Cardiac fibroblast (primary cell): Measurements from ENCODE around the gene SPPL2B.

ENCODE experiments used
- DNase-seq, 2 donors: peaks; one replicate each; pipeline versions ENCODE4 v3.0.0 to v3.0.0-alpha.2; 2010; ENCODE audit warnings: low read depth in 2 of 2
- H3K4me3 ChIP-seq, 2 donors: replicated peaks in 1 of 2; 1 replicate in 1 of 2; 2 replicates in 1 of 2; pipeline ENCODE4 v1.5.1; 2011; ENCODE audit warnings: low read depth in 2 of 2, low read length in 2 of 2, mild to moderate bottlenecking in 2 of 2, moderate library complexity in 1 of 2
- TF ChIP-seq, protein P1 (sequence below): IDR thresholded peaks from one replicate; pipeline ENCODE4 v1.5.1; 2011; ENCODE audit warnings: low read depth, mild to moderate bottlenecking, low read length, inconsistent platforms

Gene SPPL2B

DNA sequence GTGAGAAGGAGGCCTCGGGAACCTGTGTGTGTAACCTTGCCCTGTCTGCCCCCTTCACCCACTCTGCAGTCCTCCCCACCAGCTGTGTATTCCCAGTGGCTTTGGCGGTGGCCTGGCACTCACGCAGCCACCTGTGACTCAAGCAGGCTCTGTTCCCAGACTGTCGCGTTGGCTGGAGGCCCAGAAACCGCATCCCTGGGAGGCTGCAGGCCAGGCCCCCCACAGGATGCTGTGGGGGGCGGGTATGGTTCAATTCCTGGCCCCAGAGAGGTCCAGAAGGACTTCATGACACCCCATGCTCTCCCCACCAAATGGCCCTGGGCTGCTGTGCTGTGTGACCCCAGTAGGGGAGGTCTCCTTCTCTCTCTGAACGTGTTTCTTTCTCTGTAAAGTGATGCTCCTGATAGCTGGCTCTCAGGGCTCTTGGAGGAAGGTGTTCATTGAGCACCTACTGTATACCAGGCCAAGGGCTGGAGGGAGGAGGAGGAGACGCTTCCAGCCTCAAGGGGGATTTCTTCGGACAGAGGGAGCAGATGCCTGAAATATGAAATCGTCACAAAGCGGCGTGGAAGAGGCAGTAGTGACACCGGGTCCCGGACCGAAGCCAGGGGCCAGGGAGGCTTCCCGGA lies 18.6 kb upstream of the SPPL2B start:
- peak in 1 of 2 donors; percentile 44 for DNase-seq
- TF ChIP-seq, protein P1, sequence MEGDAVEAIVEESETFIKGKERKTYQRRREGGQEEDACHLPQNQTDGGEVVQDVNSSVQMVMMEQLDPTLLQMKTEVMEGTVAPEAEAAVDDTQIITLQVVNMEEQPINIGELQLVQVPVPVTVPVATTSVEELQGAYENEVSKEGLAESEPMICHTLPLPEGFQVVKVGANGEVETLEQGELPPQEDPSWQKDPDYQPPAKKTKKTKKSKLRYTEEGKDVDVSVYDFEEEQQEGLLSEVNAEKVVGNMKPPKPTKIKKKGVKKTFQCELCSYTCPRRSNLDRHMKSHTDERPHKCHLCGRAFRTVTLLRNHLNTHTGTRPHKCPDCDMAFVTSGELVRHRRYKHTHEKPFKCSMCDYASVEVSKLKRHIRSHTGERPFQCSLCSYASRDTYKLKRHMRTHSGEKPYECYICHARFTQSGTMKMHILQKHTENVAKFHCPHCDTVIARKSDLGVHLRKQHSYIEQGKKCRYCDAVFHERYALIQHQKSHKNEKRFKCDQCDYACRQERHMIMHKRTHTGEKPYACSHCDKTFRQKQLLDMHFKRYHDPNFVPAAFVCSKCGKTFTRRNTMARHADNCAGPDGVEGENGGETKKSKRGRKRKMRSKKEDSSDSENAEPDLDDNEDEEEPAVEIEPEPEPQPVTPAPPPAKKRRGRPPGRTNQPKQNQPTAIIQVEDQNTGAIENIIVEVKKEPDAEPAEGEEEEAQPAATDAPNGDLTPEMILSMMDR, result no peak
- H3K4me3 ChIP-seq, result no peak overlapping the region

DNA sequence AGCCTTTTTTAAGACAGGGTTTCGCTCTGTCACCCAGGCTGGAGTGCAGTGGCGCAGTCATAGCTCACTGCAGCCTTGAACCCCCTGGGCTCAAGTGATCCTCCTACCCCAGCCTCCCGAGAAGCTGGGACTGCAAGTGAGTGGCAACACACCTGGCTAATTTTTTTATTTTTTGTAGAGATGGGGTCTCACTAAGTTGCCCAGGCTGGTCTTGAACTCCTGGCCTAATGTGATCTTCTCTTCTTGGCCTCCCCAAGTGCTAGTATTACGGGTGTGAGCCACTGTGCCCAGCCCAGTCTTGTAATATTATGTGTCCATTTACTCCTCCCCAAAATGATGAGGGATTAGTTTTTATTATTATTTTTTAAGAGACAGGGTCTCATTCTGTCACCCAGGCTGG lies 17.4 kb upstream of the SPPL2B start:
- TF ChIP-seq, protein P1, result no peak
- DNase-seq, result no peak
- no peak overlapping the region for H3K4me3 ChIP-seq

DNA sequence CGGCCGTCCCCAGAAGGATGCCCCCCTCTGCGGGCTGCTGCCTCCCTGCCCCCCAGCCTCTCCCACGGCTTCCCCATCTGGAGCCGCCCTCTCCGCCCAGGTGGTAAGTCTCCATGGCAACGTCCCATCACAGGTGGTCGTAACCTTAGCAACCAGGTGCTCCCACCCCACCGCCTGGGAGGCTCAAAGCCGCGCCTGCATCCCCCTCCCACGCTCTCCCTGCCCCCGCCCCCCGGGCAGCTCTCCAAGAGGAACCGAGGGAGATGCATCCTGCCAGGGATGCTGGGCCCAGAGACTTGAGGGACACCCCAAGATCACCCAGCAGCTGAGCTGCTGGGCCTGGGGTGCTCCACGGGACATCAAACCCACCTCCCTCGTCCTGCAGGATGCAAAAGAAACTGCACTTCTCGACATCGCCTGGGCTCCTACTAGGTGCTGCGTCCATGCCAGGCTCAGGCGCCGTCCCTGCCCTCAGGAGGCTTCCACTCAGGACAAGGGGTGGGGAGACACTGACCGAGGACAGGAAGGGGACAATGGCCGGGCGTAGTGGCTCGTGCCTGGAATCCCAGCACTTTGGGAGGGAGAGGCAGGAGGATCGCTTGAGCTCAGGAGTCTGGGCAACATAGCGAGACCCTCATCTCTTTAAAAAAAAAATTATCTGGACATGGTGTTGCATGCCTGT lies 15.5 kb upstream of the SPPL2B start:
- DNase-seq, result no peak
- TF ChIP-seq, protein P1, result no peak
- no peak overlapping the region for H3K4me3 ChIP-seq

DNA sequence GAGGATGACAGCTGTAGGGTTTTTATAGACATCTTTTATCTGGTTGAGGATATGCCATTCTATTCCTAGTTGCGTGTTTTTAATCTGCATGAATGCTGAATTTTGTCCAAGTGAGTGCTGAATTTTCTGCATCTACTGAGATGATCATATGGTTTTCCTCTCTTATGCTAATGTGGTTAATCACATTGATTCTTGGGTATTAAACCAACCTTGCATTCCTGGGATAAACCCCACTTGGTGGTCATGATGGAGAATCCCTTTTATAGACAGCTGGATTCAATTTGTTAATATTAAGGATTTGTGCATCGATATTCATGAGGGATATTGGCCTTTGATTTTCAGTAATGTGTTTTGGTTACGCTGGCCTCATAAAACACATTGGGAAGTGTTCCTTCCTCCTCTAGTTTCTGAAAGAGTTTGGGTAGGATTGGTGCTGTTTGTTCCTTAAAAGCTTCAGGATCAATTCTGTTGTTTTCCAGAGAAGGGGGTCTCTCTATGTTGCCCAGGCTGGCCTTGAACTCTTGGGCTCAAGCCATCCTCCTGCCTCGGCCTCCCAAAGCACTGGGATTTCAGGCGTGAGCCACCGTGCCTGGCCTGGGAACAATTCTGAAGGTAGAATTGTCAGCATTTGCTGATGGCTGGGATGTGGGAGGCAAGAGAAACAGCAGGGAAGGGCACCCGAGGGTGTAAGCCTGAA lies 13.2 kb upstream of the SPPL2B start:
- H3K4me3 ChIP-seq, result no peak overlapping the region
- TF ChIP-seq, protein P1, result no peak

DNA sequence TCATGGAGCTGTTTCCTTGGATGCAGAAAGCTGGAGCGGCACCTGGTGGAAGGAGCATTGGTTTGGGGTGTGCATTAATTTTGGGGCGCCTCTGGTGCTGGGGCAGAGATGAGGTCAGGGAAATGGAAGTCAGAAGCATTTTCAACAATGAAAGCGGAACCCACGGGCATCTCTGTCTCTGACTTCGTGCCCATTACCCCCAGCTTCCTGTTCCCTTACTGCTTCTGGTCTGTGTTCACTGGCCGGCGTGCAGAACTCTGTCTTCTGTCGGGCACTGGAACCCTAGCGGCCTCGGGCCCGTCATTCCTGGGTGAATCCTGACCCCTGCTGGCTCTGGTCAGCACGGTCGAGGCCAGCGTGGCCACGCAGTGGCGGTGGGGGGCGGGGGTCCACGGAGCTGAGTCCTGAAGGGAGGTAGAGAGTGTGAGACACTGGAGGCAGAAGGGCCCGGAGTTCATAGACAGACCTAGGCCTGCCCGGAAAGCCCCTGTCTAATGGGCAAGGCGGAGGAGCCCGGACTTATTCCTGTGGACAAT lies 12.6 kb upstream of the SPPL2B start:
- peak; percentile 74 for DNase-seq
- TF ChIP-seq, protein P1, result peak; percentile 74
- H3K4me3 ChIP-seq, result no peak overlapping the region

More for the DNA sequence above, 13.2 kb upstream of the SPPL2B start:
- no peak for DNase-seq

DNA sequence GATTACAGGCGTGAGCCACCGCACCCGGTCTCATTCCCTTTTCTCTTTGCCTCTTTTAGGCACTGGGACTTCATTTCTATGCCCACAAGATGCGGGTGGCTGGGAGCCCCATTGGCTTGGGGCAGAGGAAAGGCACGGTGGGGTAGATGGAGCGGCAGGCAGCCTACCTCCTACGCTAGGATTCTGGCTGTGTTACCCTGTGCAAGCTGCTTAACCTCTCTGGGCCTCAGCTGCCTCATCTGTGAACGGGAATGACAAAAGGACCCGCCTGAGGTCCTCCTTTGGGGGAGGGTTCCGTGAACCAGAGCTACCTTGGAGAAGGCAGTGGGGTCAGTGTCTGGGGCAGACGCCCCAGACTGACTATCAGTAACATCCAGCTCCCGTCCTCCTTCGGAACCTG lies 11.2 kb upstream of the SPPL2B start:
- no peak overlapping the region for H3K4me3 ChIP-seq
- TF ChIP-seq, protein P1, result no peak
- DNase-seq, result no peak
